GM20000 (cell line): ENCODE results near the gene PRORP.

Experiments used
- DNase-seq: peaks from one replicate; pipeline ENCODE4 v3.0.0; 2012; ENCODE audit warnings: low spot score
- CTCF ChIP-seq: IDR thresholded peaks from 2 replicates; pipeline ENCODE4 v1.5.1; 2012; ENCODE audit warnings: mild to moderate bottlenecking, control low read depth; ENCODE audit errors: extremely low read depth, missing control alignments

The PRORP gene

GRCh38 chr14:35155962-35156361 is 33.6 kb downstream of the PRORP start:
- no peak for TF ChIP-seq CTCF
- DNase-seq = peak; percentile 42

GRCh38 chr14:35158491-35158890 is 36.1 kb downstream of the PRORP start:
- TF ChIP-seq CTCF = no peak
- DNase-seq = no peak

GRCh38 chr14:35158951-35159653 is 36.8 kb downstream of the PRORP start:
- TF ChIP-seq CTCF = no peak
- no peak for DNase-seq

- TF ChIP-seq CTCF = no peak
- no peak for DNase-seq
Observed at GRCh38 chr14:35159742-35160409, 37.5 kb downstream of the PRORP start.

GRCh38 chr14:35161231-35161630 is 38.9 kb downstream of the PRORP start:
- no peak for TF ChIP-seq CTCF
- no peak for DNase-seq

- TF ChIP-seq CTCF = no peak
- no peak for DNase-seq
Observed at GRCh38 chr14:35163384-35163783, 41.0 kb downstream of the PRORP start.

- DNase-seq = no peak
- TF ChIP-seq CTCF = no peak
Observed at GRCh38 chr14:35164849-35165248, 42.5 kb downstream of the PRORP start.
